Ishikawa (cell line): Measurements from ENCODE around the gene OR51V1.

Experiments
- CEBPB ChIP-seq: IDR thresholded peaks from 2 replicates; pipeline ENCODE4 v1.6.1; 2012
- CREB1 ChIP-seq: IDR thresholded peaks from 2 replicates; pipeline ENCODE4 v1.6.1; 2012; ENCODE audit warnings: low read depth
- EGR1 ChIP-seq: IDR thresholded peaks from 2 replicates; pipeline ENCODE4 v1.6.1; 2012
- EP300 ChIP-seq: IDR thresholded peaks from 2 replicates; pipeline ENCODE4 v1.6.1; 2012; ENCODE audit warnings: borderline replicate concordance
- FOXM1 ChIP-seq: IDR thresholded peaks from 2 replicates; pipeline ENCODE4 v1.6.1; 2012; ENCODE audit warnings: low read depth, borderline replicate concordance
- MAX ChIP-seq: IDR thresholded peaks from 2 replicates; pipeline ENCODE4 v1.6.1; 2012
- NFIC ChIP-seq: IDR thresholded peaks from 2 replicates; pipeline ENCODE4 v1.6.1; 2012
- RAD21 ChIP-seq: IDR thresholded peaks from 2 replicates; pipeline ENCODE4 v1.6.1; 2012; ENCODE audit warnings: low read depth
- REST ChIP-seq: IDR thresholded peaks from 2 replicates; pipeline ENCODE4 v1.6.1; 2012; ENCODE audit warnings: low read depth, mild to moderate bottlenecking
- TAF1 ChIP-seq: IDR thresholded peaks from 2 replicates; pipeline ENCODE4 v1.6.1; 2012; ENCODE audit warnings: low read depth, mild to moderate bottlenecking
- TCF12 ChIP-seq: IDR thresholded peaks from 2 replicates; pipeline ENCODE4 v1.6.1; 2012; ENCODE audit warnings: low read depth
- TEAD4 ChIP-seq: IDR thresholded peaks from 2 replicates; pipeline ENCODE4 v1.6.1; 2012
- USF1 ChIP-seq: IDR thresholded peaks from 2 replicates; pipeline ENCODE4 v1.6.1; 2012
- YY1 ChIP-seq: IDR thresholded peaks from 2 replicates; pipeline ENCODE4 v1.6.1; 2012; ENCODE audit warnings: low read depth
- ZBTB7A ChIP-seq: IDR thresholded peaks from 2 replicates; pipeline ENCODE4 v1.6.1; 2012; ENCODE audit warnings: low read depth

OR51V1 gene

GRCh38 chr11:5245155-5245554 is 44.7 kb upstream of the OR51V1 start:
- TF ChIP-seq EP300 (no peak), USF1 (no peak), TAF1 (no peak), YY1 (no peak)

- TF ChIP-seq ZBTB7A (no peak), REST (no peak), FOXM1 (no peak), USF1 (no peak), NFIC (no peak), TEAD4 (no peak), EGR1 (no peak), TCF12 (no peak), MAX (no peak), YY1 (no peak), CEBPB (no peak), TAF1 (no peak), EP300 (no peak), RAD21 (no peak), CREB1 (no peak)
These were observed 43.3 kb upstream of the OR51V1 start for GRCh38 chr11:5243816-5244180.

GRCh38 chr11:5242933-5243815 is 42.7 kb upstream of the OR51V1 start:
- TF ChIP-seq RAD21 (no peak), EGR1 (no peak), TAF1 (no peak), ZBTB7A (no peak), YY1 (no peak), TCF12 (no peak), EP300 (no peak), TEAD4 (no peak), USF1 (no peak), CEBPB (no peak), FOXM1 (no peak), MAX (no peak), NFIC (no peak)

GRCh38 chr11:5242208-5242607 is 41.7 kb upstream of the OR51V1 start:
- no peak for TF ChIP-seq REST
- no peak for TF ChIP-seq ZBTB7A
- TF ChIP-seq YY1: no peak
- TF ChIP-seq CREB1: no peak
- TF ChIP-seq CEBPB: no peak
- TF ChIP-seq TCF12: no peak
- no peak for TF ChIP-seq TAF1
- no peak for TF ChIP-seq EGR1
- TF ChIP-seq EP300: no peak
- TF ChIP-seq USF1: no peak
- no peak for TF ChIP-seq FOXM1
- no peak for TF ChIP-seq TEAD4
- TF ChIP-seq NFIC: no peak
- no peak for TF ChIP-seq MAX
- TF ChIP-seq RAD21: no peak

GRCh38 chr11:5241458-5241857 is 41.0 kb upstream of the OR51V1 start:
- TF ChIP-seq TCF12: no peak
- TF ChIP-seq MAX: no peak
- no peak for TF ChIP-seq TAF1
- no peak for TF ChIP-seq RAD21
